K562 (cell line): Measurements from ENCODE around the gene TOM1. TPM values are rescaled to one million over a fixed set of nuclear protein-coding genes. Genes with fewer than 3 reads are reported as not detected.

ENCODE experiments used
- ATAC-seq: fragments of 200-7000 bp; cut with Tn5 transposase; 3 replicates; pipeline ENCODE4 v1.9.1; 2020; ENCODE audit warnings: moderate library complexity
- BruUV-seq: library from RNA; stranded (reverse); fragments of 400-500 nt; replicated peaks from 2 replicates; lab custom pipeline; 2021; lab: Mats Ljungman, UMichigan
- CTCF ChIA-PET: fragments of 300-600 bp; formaldehyde crosslinking; extraction: SDS; loops from one replicate; lab custom pipeline; 2021; ENCODE audit warnings: low intra/inter-chr PET ratio; lab: Yijun Ruan, JAX
- POLR2A ChIA-PET: fragments of 300-600, 350-650 bp; sonication (Branson Sonifier 250); formaldehyde crosslinking; extraction: SDS; loops from one replicate; lab custom pipeline; 2021; ENCODE audit warnings: antibody characterized with exemption, inconsistent platforms; lab: Yijun Ruan, JAX
- DNase-seq, 4 experiments: peaks; one replicate each; pipeline versions ENCODE4 v3.0.0 to v3.0.0-alpha.2; 2011 to 2018; ENCODE audit warnings: low spot score in 3 of 4, mixed read lengths in 3 of 4; ENCODE audit errors: extremely low read depth in 1 of 4
- FAIRE-seq: peaks from 2 replicates; lab custom pipeline; 2011; peaks lifted over from hg19 to GRCh38; lab: Jason Lieb, UNC
- H2AFZ ChIP-seq: 2 replicates; pipeline ENCODE4 v1.6.0; 2011; ENCODE audit warnings: low read depth, low read length, control low read depth, inconsistent platforms
- H3K27ac ChIP-seq: fragments of 200-600 bp; 3 replicates; pipeline ENCODE4 v1.8.0; 2011; ENCODE audit warnings: low read depth, mild to moderate bottlenecking, control low read depth, inconsistent platforms, low read length, moderate library complexity, mixed read lengths; ENCODE audit errors: extremely low read depth
- H3K27me3 ChIP-seq, 2 experiments: fragments of 300-600 bp in 1 of 2; 2 replicates in 1 of 2; 3 replicates in 1 of 2; pipeline versions ENCODE4 v1.6.0 to v1.8.0; 2011; ENCODE audit warnings: inconsistent platforms in 2 of 2, low read length in 2 of 2, mild to moderate bottlenecking in 1 of 2, mixed read lengths in 1 of 2, moderate library complexity in 1 of 2; ENCODE audit not compliant: control insufficient read depth in 2 of 2, insufficient read depth in 2 of 2
- H3K36me3 ChIP-seq: fragments of 300-600 bp; 3 replicates; pipeline ENCODE4 v1.8.0; 2011; ENCODE audit warnings: mild to moderate bottlenecking, low read length, inconsistent platforms; ENCODE audit not compliant: control insufficient read depth, insufficient read depth
- H3K4me1 ChIP-seq, 2 experiments: fragments of 200-600 bp in 1 of 2; replicated peaks in 1 of 2; 2 replicates in 1 of 2; 3 replicates in 1 of 2; pipeline versions ENCODE4 v1.5.1 to v1.8.0; 2011; ENCODE audit warnings: inconsistent platforms in 2 of 2, low read length in 2 of 2, mild to moderate bottlenecking in 1 of 2, mixed read lengths in 1 of 2, moderate library complexity in 1 of 2; ENCODE audit not compliant: control insufficient read depth in 2 of 2, insufficient read depth in 2 of 2
- H3K4me2 ChIP-seq: 2 replicates; pipeline ENCODE4 v1.6.1; 2011; ENCODE audit warnings: low read length, control low read depth, inconsistent platforms, mixed read lengths; ENCODE audit not compliant: insufficient read depth
- H3K4me3 ChIP-seq: fragments of 200-600 bp; sonication (generic), shearing (Covaris generic); 2 replicates; pipeline ENCODE4 v1.5.1; 2016; ENCODE audit warnings: control low read depth, inconsistent platforms
- H3K79me2 ChIP-seq: fragments of 200-600 bp; 3 replicates; pipeline ENCODE4 v1.8.0; 2011; ENCODE audit warnings: low read length, inconsistent platforms; ENCODE audit not compliant: control insufficient read depth, insufficient read depth
- H3K9ac ChIP-seq, 2 experiments: 2 replicates each; pipeline versions ENCODE4 v1.6.0 to v1.6.1; 2011; ENCODE audit warnings: low read depth in 2 of 2, low read length in 2 of 2, control low read depth in 1 of 2, inconsistent platforms in 1 of 2, mild to moderate bottlenecking in 1 of 2, mixed read lengths in 1 of 2; ENCODE audit not compliant: insufficient read depth in 1 of 2
- H3K9me1 ChIP-seq: one replicate; pipeline ENCODE4 v1.6.0; 2011; ENCODE audit warnings: inconsistent platforms, mild to moderate bottlenecking, low read length, moderate library complexity; ENCODE audit not compliant: control insufficient read depth, insufficient read depth
- H3K9me3 ChIP-seq: replicated peaks from 2 replicates; pipeline ENCODE4 v1.5.1; 2011; ENCODE audit warnings: low read depth, low read length, inconsistent platforms; ENCODE audit not compliant: control insufficient read depth, insufficient read depth
- H4K20me1 ChIP-seq: replicated peaks from 2 replicates; pipeline ENCODE4 v1.6.1; 2011; ENCODE audit warnings: low read length, inconsistent platforms, mixed read lengths; ENCODE audit not compliant: control insufficient read depth, insufficient read depth
- CBX8 ChIP-seq: fragments of 200-600 bp; sonication (generic); IDR thresholded peaks from 2 replicates; pipeline ENCODE4 v1.6.1; 2012; ENCODE audit warnings: borderline replicate concordance, mixed run types, low read depth, mild to moderate bottlenecking, moderate library complexity, mixed read lengths, low read length, control low read depth, inconsistent platforms; ENCODE audit not compliant: poor library complexity, severe bottlenecking; ENCODE audit errors: extremely low read depth
- CSDE1 ChIP-seq, 2 experiments: fragments of 450-650 bp; IDR thresholded peaks; 2 replicates each; pipeline ENCODE4 v1.6.1; 2016; ENCODE audit warnings: mild to moderate bottlenecking in 1 of 2
- ELK1 ChIP-seq: sonication (generic); formaldehyde crosslinking; IDR thresholded peaks from 2 replicates; pipeline ENCODE4 v1.8.1; 2022; ENCODE audit warnings: missing genetic modification reagents
- EP300 ChIP-seq: IDR thresholded peaks from 2 replicates; pipeline ENCODE4 v1.6.1; 2012; ENCODE audit warnings: low read length, improper control_type of control experiment
- KLF6 ChIP-seq: fragments of 250-450 bp; sonication (Bioruptor Pico); IDR thresholded peaks from 2 replicates; pipeline ENCODE4 v1.4.0; 2020; ENCODE audit warnings: mild to moderate bottlenecking, moderate library complexity, borderline replicate concordance
- MYBL2 ChIP-seq, 2 experiments: fragments of 450-650 bp in 1 of 2; sonication (generic) in 1 of 2; formaldehyde crosslinking in 1 of 2; IDR thresholded peaks; 2 replicates each; pipeline versions ENCODE4 v1.6.1 to v1.8.1; 2017 to 2022; ENCODE audit warnings: borderline replicate concordance in 1 of 2, inconsistent platforms in 1 of 2, low read depth in 1 of 2, mild to moderate bottlenecking in 1 of 2, missing genetic modification reagents in 1 of 2, moderate library complexity in 1 of 2
- NFYB ChIP-seq: IDR thresholded peaks from 2 replicates; pipeline ENCODE4 v1.6.1; 2011; ENCODE audit warnings: mild to moderate bottlenecking, moderate library complexity; ENCODE audit not compliant: insufficient read length; ENCODE audit errors: extremely low read depth
- RFX7 ChIP-seq: fragments of 250-450 bp; sonication (Bioruptor Pico); IDR thresholded peaks from 2 replicates; pipeline ENCODE4 v1.5.1; 2021; ENCODE audit warnings: mild to moderate bottlenecking
- SPI1 ChIP-seq: IDR thresholded peaks from 2 replicates; pipeline ENCODE4 v1.6.1; 2011; ENCODE audit warnings: low read depth, low read length, control low read depth, borderline replicate concordance
- STAT6 ChIP-seq: sonication (generic); formaldehyde crosslinking; IDR thresholded peaks from 2 replicates; pipeline ENCODE4 v1.8.1; 2023; ENCODE audit warnings: mild to moderate bottlenecking, missing genetic modification reagents
- ZBTB33 ChIP-seq: sonication (generic); formaldehyde crosslinking; IDR thresholded peaks from 2 replicates; pipeline ENCODE4 v1.8.1; 2023; ENCODE audit warnings: mild to moderate bottlenecking, missing genetic modification reagents
- ZNF717 ChIP-seq: fragments of 250-450 bp; sonication (Bioruptor Pico); IDR thresholded peaks from 2 replicates; pipeline ENCODE4 v1.5.0; 2021
- WGBS: fragments of 100-300 bp; shearing (Covaris generic); methylation state at CpG from one replicate; pipeline ENCODE4 v1.1.6; 2016; ENCODE audit warnings: low coverage, mixed read lengths; ENCODE audit not compliant: insufficient coverage; ENCODE audit errors: missing lambda C conversion rate; 5-methylcytosine and 5-hydroxymethylcytosine counted together
- in situ Hi-C: fragments of 300-500 bp; cut with MboI; formaldehyde crosslinking; loops from 4 replicates; pipeline ENCODE4 v1.15.0; 2018; ENCODE audit warnings: inconsistent platforms, mixed read lengths
- intact Hi-C: fragments of 100-400 bp; cut with micrococcal nuclease; formaldehyde crosslinking; loops from 2 replicates; pipeline ENCODE4 v1.14.2; 2022
- polyA plus RNA-seq, 8 experiments: library from polyadenylated mRNA; depleted of rRNA in 4 of 8; stranded (reverse) in 5 of 8; unstranded in 3 of 8; fragments of >200 nt; fragmentation: Nextera tagmentation in 2 of 8; fragmentation: Illumina TruSeq in 1 of 8; extraction: Ambion mirVana in 2 of 8; extraction: Trizol in 1 of 8; gene quantifications; 2 replicates each; pipeline versions ENCODE4 v1.2.1 to v1.2.3, GENCODE V29; 2011 to 2014; ENCODE audit warnings: inconsistent platforms in 1 of 8, missing spikeins in 1 of 8
- total RNA-seq, 7 experiments: library from RNA; depleted of rRNA in 6 of 7; stranded (reverse); fragments of >200 nt in 6 of 7; fragmentation: Illumina TruSeq in 2 of 7; extraction: Trizol in 2 of 7; gene quantifications; 2 replicates each; pipeline versions ENCODE4 v1.2.1 to v1.2.3, GENCODE V29; 2011 to 2021; ENCODE audit warnings: low replicate concordance in 1 of 7
- TF ChIP-seq, protein P1 (sequence below), 2 experiments: fragments of 450-650 bp; IDR thresholded peaks; 2 replicates each; pipeline ENCODE4 v1.6.1; 2016

TOM1 gene
- total and polyA plus RNA-seq, 9 of the 15 experiments (the other 6 are each of a cell fraction or from before 2014, with no cell fraction given), result 0.64 to 20.6 (median 12.0) TPM

DNA sequence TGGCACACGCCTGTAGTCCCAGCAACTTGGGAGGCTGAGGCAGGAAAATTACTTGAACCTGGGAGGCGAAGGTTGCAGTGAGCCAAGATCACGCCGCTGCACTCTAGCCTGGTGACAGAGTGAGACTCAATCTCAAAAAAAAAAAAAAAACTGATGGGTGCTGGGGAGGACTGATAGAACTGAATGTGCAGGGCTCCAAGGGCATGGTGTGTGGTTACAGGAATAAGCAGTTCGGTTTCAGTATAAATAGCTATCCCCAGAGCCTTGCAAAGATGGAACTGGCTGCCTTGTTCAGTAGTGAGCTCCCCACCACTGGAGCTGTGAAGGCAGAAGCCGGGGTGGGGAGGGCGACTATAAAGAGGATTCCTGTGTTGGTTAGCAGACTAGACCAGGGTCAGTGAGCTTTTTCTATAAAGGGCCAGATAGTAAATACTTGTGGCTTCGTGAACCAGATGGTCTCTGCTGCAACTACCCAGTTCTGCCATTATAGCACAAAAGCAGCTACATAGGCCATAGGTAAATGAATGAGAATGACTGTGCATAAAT lies 5.9 kb downstream of the TOM1 start:
- peaks cover 5% of the 10 kb centered on the region; the same call in 1 of the 3 replicates for H3K36me3 ChIP-seq
- H2AFZ ChIP-seq, result no peak overlapping the region
- H4K20me1 ChIP-seq, result no peaks in the 10 kb centered on the region; the same call in 1 of the 2 replicates
- ATAC-seq (no peak), FAIRE-seq (no peak), DNase-seq (no peak)
- intact Hi-C loops, result no loop called here
- 77% methylated on average over 5 of the region's 8 CpGs for WGBS
- H3K27ac ChIP-seq, result no peak overlapping the region
- BruUV-seq, result no TSS peak
- no peak overlapping the region for H3K4me3 ChIP-seq
- no peaks in the 10 kb centered on the region for H3K27me3 ChIP-seq
- H3K4me1 ChIP-seq, result peaks cover 6% of the 10 kb centered on the region in 2 experiments; a peak in 4 of 5 replicates
- H3K79me2 ChIP-seq, result peaks cover 6% of the 10 kb centered on the region
- in situ Hi-C loops, result no loop called here
- H3K4me2 ChIP-seq, result no peak overlapping the region
- CTCF ChIA-PET, result no interaction called here
- H3K9me3 ChIP-seq, result no peaks in the 10 kb centered on the region
- H3K9me1 ChIP-seq, result no peaks in the 10 kb centered on the region
- POLR2A ChIA-PET, result interaction anchor here (0.9 to 1.1 kb wide), 2 partner anchors 19 to 27 kb away, joined by 3 read pairs; no protein-coding TSS in a partner anchor
- H3K9ac ChIP-seq, result no peak overlapping the region
- TF ChIP-seq NFYB, result no peak
- no peak for TF ChIP-seq MYBL2 (IDR thresholded peaks at IDR 0.05; ENCODE audit: low read depth)
- TF ChIP-seq MYBL2 (CRISPR knock-in tag; IDR thresholded peaks at IDR 0.05; ENCODE audit: borderline replicate concordance), result no peak
- TF ChIP-seq CBX8, result no peak
- no peak for TF ChIP-seq ZNF717 (CRISPR knock-in tag)
- TF ChIP-seq ELK1 (CRISPR knock-in tag), result no peak
- no peak for TF ChIP-seq CSDE1 (IDR thresholded peaks at IDR 0.05)
- TF ChIP-seq SPI1, result no peak
- TF ChIP-seq EP300, result no peak
- TF ChIP-seq STAT6 (CRISPR knock-in tag), result no peak
- TF ChIP-seq RFX7 (CRISPR knock-in tag), result no peak
- no peak for TF ChIP-seq KLF6 (CRISPR knock-in tag)
- TF ChIP-seq, protein P1, sequence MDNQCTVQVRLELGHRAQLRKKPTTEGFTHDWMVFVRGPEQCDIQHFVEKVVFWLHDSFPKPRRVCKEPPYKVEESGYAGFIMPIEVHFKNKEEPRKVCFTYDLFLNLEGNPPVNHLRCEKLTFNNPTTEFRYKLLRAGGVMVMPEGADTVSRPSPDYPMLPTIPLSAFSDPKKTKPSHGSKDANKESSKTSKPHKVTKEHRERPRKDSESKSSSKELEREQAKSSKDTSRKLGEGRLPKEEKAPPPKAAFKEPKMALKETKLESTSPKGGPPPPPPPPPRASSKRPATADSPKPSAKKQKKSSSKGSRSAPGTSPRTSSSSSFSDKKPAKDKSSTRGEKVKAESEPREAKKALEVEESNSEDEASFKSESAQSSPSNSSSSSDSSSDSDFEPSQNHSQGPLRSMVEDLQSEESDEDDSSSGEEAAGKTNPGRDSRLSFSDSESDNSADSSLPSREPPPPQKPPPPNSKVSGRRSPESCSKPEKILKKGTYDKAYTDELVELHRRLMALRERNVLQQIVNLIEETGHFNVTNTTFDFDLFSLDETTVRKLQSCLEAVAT (IDR thresholded peaks at IDR 0.05), result no peak
- no peak for TF ChIP-seq ZBTB33
